AG04450 (cell line): ENCODE data around the gene TSPOAP1. TPM values are rescaled to one million over a fixed set of nuclear protein-coding genes. Genes with fewer than 3 reads are reported as not detected.

Experiments
- CTCF ChIA-PET: fragments of 300-600, 350-600 bp; formaldehyde crosslinking; extraction: SDS; loops from one replicate; lab custom pipeline; 2022; ENCODE audit warnings: antibody characterized with exemption, inconsistent platforms; lab: Charles Lee
- POLR2A ChIA-PET: fragments of 350-600 bp; formaldehyde crosslinking; extraction: SDS; loops from one replicate; lab custom pipeline; 2021; ENCODE audit warnings: antibody characterized with exemption, inconsistent platforms; lab: Yijun Ruan, JAX
- DNase-seq: peaks from one replicate; pipeline ENCODE4 v3.0.0-alpha.2; 2011; ENCODE audit warnings: low read depth, low spot score
- H3K27ac ChIP-seq: one replicate; pipeline ENCODE4 v1.5.1; 2012; ENCODE audit warnings: low read depth, low read length, control low read depth
- H3K27me3 ChIP-seq: one replicate; pipeline ENCODE4 v1.6.0; 2012; ENCODE audit warnings: low read length; ENCODE audit not compliant: control insufficient read depth, insufficient read depth
- H3K4me3 ChIP-seq: 2 replicates; pipeline ENCODE4 v1.5.1; 2011; ENCODE audit warnings: mild to moderate bottlenecking, low read depth, low read length, control low read depth
- H3K9me3 ChIP-seq: 2 replicates; pipeline ENCODE4 v1.5.1; 2012; ENCODE audit warnings: low read length; ENCODE audit not compliant: control insufficient read depth, insufficient read depth
- polyA plus RNA-seq: library from polyadenylated mRNA; depleted of rRNA; stranded (reverse); fragments of >200 nt; gene quantifications from 2 replicates; pipeline ENCODE4 v1.2.3, GENCODE V29; 2011; rRNA removed
- small RNA-seq: library from RNA; depleted of rRNA; stranded (forward); fragments of <200 nt; gene quantifications from one replicate; pipeline ENCODE3, GENCODE V24; 2012; ENCODE audit warnings: low read depth; ENCODE audit not compliant: insufficient read length
- TF ChIP-seq, protein P1 (sequence below): IDR thresholded peaks from 2 replicates; pipeline ENCODE4 v1.5.1; 2011; ENCODE audit warnings: low read depth, low read length, control low read depth, inconsistent platforms

Gene TSPOAP1
- polyA plus RNA-seq, 1 experiment = 1.7 TPM

DNA sequence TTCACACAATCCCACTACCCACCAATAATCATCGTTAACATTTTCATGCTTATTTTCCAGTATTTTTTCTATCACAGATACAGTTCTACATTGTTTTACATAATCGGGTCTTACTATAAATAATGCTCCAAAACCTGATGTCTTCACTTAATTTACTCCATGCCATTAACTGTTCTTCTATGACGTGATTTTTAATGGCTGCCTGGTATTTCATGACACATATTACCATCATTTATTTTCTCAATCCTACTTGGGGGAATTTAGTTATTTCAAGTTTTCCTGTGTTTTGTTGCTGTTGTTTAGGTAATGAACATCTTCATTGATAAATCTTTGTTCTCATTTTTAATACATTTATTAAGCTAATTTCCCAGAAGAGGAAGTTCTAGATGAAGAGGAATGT is 75.5 kb downstream of the TSPOAP1 start:
- DNase-seq = no peak
- TF ChIP-seq, protein P1, sequence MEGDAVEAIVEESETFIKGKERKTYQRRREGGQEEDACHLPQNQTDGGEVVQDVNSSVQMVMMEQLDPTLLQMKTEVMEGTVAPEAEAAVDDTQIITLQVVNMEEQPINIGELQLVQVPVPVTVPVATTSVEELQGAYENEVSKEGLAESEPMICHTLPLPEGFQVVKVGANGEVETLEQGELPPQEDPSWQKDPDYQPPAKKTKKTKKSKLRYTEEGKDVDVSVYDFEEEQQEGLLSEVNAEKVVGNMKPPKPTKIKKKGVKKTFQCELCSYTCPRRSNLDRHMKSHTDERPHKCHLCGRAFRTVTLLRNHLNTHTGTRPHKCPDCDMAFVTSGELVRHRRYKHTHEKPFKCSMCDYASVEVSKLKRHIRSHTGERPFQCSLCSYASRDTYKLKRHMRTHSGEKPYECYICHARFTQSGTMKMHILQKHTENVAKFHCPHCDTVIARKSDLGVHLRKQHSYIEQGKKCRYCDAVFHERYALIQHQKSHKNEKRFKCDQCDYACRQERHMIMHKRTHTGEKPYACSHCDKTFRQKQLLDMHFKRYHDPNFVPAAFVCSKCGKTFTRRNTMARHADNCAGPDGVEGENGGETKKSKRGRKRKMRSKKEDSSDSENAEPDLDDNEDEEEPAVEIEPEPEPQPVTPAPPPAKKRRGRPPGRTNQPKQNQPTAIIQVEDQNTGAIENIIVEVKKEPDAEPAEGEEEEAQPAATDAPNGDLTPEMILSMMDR = no peak
- H3K27me3 ChIP-seq = peaks cover 36% of the 10 kb centered on the region
- POLR2A ChIA-PET = no interaction called here
- no peak overlapping the region for H3K27ac ChIP-seq
- CTCF ChIA-PET = interaction anchor here (1.2 kb wide), 1 partner anchor 53 kb away, joined by 3 read pairs; no protein-coding TSS in a partner anchor
- H3K4me3 ChIP-seq = no peak overlapping the region
- H3K9me3 ChIP-seq = peaks cover 2% of the 10 kb centered on the region; the same call in 1 of the 2 replicates

DNA sequence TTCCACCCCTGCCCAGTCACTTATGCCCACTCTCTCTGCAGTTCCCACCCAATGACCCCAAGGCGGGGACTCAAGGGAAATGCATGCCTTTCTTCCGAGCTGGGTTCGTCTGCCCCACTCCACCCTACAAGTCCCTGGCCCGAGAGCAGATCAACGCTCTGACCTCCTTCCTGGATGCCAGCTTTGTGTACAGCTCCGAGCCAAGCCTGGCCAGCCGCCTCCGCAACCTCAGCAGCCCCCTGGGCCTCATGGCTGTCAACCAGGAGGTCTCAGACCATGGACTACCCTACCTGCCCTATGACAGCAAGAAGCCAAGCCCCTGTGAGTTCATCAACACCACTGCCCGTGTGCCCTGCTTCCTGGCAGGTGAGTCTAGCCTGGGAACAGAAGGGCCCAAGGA is 76.5 kb downstream of the TSPOAP1 start:
- peaks cover 2% of the 10 kb centered on the region; the same call in 1 of the 2 replicates for H3K9me3 ChIP-seq
- H3K27me3 ChIP-seq = peaks cover 38% of the 10 kb centered on the region
- POLR2A ChIA-PET = no interaction called here
- no peak overlapping the region for H3K27ac ChIP-seq
- no peak for DNase-seq
- CTCF ChIA-PET = interaction anchor here (1.2 kb wide), 1 partner anchor 166 kb away, joined by 4 read pairs; the partner anchor contains the start of gene RNF43
- TF ChIP-seq, protein P1 = no peak
- no peak overlapping the region for H3K4me3 ChIP-seq

Small RNAs within 50 kb of the gene (small RNA-seq; reads per million reads assigned to genes)
- gene MIR4736 = not detected

Other genes starting within 250 kb of the TSPOAP1 start
- gene DYNLL2, start 245.4 kb downstream of the TSPOAP1 start, polyA plus RNA-seq = 16.7 and 18.2 TPM in 2 replicates
- not detected in 2 replicates for gene OR4D1, start 180.4 kb downstream of the TSPOAP1 start, polyA plus RNA-seq
- gene OR4D2, start 161.8 kb downstream of the TSPOAP1 start, polyA plus RNA-seq = not detected in 2 replicates
- not detected in 2 replicates for gene EPX, start 136.1 kb downstream of the TSPOAP1 start, polyA plus RNA-seq
- 13.5 and 14.4 TPM in 2 replicates for gene MKS1, start 109.5 kb downstream of the TSPOAP1 start, polyA plus RNA-seq
- gene LPO, start 90.2 kb downstream of the TSPOAP1 start, polyA plus RNA-seq = not detected in 2 replicates
- not detected in 2 replicates for gene MPO, start 47.9 kb downstream of the TSPOAP1 start, polyA plus RNA-seq
- gene SUPT4H1, start 23.4 kb upstream of the TSPOAP1 start, polyA plus RNA-seq = 178 and 191 TPM in 2 replicates
- gene RNF43, start 88.7 kb upstream of the TSPOAP1 start, polyA plus RNA-seq = not detected in 2 replicates
- gene HSF5, start 159.6 kb upstream of the TSPOAP1 start, polyA plus RNA-seq = not detected in 2 replicates
- 28.3 and 33.5 TPM in 2 replicates for gene MTMR4, start 185.8 kb upstream of the TSPOAP1 start, polyA plus RNA-seq